ENCODE results near the gene TUBA4A.
A peak's percentile ranks its signal among the peaks of the same experiment; 100 is the strongest.
"Not testable (repeated sequence)": the region's sequence is repeated elsewhere in the genome, so short reads cannot be mapped to it uniquely, and the experiment has no call there.

TUBA4A gene

DNA sequence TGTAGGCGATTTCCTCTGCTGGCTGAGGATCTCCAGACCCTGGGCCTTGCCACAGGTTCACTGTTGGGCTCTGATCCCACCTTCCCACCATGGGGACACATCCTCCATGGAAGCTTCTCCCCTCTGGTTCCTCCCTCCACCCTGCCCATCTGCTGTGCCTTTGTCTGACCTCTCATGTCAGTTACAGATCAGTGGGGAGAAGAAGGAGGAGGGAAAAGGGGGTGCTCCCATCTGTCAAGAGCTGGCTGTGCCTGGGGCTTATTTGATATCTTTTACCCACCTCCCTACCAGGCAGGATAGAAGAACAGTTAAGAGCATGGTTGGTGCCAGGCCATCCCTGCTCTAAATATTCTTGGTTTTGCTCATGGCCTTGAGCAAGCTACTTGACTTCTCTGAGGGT lies 13.2 kb upstream of the TUBA4A start:
- H3K4me3 ChIP-seq (ENCODE audit: low read depth, low read length): no peak overlapping the region
- no peak for DNase-seq (ENCODE audit: low read depth)
- TF ChIP-seq, protein P1, sequence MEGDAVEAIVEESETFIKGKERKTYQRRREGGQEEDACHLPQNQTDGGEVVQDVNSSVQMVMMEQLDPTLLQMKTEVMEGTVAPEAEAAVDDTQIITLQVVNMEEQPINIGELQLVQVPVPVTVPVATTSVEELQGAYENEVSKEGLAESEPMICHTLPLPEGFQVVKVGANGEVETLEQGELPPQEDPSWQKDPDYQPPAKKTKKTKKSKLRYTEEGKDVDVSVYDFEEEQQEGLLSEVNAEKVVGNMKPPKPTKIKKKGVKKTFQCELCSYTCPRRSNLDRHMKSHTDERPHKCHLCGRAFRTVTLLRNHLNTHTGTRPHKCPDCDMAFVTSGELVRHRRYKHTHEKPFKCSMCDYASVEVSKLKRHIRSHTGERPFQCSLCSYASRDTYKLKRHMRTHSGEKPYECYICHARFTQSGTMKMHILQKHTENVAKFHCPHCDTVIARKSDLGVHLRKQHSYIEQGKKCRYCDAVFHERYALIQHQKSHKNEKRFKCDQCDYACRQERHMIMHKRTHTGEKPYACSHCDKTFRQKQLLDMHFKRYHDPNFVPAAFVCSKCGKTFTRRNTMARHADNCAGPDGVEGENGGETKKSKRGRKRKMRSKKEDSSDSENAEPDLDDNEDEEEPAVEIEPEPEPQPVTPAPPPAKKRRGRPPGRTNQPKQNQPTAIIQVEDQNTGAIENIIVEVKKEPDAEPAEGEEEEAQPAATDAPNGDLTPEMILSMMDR (IDR thresholded peaks at IDR 0.05; ENCODE audit: control insufficient read depth, extremely low read depth, insufficient read depth): no peak

DNA sequence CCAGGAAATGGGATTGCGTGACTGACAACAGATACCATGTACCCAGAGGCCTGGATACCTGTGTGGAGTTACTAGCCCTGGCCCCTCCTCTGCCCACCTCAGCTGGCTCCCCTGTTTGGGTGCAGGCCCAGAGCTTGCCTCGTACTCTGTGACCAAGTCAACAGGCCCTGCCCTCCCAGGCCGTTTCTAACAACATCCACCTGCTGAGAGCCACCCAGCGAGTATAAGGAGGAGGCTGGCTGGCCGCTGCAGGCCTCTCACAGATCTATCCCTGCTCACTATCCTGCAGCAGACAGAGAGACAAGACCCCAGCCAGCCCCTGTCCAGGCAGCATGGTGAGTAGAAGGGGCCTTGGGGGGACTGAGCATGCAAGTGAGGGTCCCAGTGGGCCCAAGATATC lies 12.5 kb upstream of the TUBA4A start:
- no peak overlapping the region for H3K4me3 ChIP-seq (ENCODE audit: low read depth, low read length)
- DNase-seq (ENCODE audit: low read depth): no peak
- TF ChIP-seq, protein P1 (IDR thresholded peaks at IDR 0.05; ENCODE audit: control insufficient read depth, extremely low read depth, insufficient read depth): no peak

DNA sequence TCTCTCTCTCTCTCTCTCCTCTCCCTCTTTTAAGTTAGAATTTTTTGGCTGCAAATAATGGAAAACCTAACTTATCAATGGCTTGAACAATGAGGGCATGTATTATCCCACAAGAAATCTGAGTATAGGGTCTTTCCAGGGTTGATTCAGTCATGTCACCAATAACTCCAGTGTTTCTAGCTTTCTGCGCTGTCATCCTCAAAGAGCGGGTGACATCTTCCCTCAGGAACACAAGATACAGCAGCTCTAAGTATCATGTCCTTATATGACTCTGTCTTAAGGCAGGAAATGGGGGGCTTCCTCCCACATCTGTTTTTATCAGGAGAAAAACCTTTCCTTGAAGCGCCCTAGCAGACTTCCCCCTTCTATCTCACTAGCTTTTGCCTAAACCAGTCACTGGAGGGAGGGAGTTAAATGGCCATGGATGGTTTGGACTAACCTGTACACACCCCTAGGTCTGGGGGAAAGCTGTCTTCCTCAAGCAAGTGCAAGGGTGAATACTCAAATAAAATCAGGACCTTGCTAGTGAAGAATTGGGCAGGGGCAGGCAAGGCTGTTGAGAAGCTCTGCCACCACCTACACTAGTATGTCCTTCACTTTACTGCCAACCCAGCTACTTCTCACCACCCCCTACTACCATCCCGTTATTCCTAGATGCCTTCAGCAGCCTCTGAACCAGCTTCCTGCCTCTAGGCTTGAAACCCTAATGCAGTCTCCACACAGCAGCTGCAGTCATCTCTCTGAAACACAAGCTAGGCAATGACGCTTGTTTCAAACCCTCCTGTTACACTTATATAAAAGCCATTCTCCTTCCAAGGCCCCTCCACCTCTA lies 7.5 kb upstream of the TUBA4A start:
- no peak for DNase-seq (ENCODE audit: low read depth)
- H3K4me3 ChIP-seq (ENCODE audit: low read depth, low read length): no peak overlapping the region
- TF ChIP-seq, protein P1 (IDR thresholded peaks at IDR 0.05; ENCODE audit: control insufficient read depth, extremely low read depth, insufficient read depth): no peak

DNA sequence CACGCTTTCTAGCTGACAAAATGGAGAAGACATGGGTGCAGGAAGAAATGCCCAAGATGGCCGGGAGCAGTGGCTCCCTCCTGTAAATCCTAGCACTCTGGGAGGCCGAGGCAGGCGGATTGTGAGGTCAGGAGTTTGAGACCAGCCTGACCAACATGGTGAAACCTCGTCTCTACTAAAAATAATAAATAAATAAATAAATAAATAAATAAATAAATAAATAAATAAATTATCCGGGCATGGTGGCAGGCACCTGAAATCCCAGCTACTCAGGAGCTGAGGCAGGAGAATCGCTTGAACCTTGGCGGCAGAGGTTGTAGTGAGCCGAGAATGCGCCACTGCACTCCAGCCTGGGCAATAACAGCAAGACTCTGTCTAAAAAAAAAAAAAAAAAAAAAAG lies 5.2 kb upstream of the TUBA4A start:
- not testable (repeated sequence) for H3K4me3 ChIP-seq (ENCODE audit: low read depth, low read length); DNase-seq (ENCODE audit: low read depth)

DNA sequence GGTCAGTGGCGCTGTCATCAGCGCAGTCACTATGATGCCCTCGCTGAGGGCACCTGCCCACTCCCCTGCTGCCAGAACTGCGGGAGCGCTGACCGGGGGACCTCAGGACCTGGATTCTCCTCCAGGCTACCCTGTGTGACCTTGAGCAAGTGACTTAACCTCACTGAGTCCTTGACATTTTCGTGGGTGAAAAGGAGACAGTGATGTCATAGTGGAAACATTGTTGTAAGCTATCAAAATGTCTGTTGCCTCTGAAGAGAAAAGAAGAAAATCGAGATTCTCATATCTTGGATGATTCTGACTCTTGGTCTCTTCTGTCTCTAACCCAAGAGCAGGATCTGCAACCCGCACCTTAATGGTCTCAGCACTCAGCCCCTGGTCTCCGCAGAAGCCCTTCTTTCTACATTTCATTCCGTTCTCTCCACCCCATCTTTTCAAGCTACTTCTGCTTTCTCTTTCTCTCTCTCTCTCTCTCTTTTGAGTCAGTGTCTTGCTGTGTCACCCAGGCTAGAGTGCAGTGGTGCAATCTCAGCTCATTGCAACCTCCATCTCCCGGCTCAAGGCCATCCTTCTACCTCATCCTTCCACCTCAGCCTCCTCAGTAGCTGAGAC lies 978 bp upstream of the TUBA4A start:
- no peak for DNase-seq (ENCODE audit: low read depth)
- H3K4me3 ChIP-seq (ENCODE audit: low read depth, low read length): peak overlapping the region; percentile 84
- TF ChIP-seq, protein P1 (IDR thresholded peaks at IDR 0.05; ENCODE audit: control insufficient read depth, extremely low read depth, insufficient read depth): no peak

DNA sequence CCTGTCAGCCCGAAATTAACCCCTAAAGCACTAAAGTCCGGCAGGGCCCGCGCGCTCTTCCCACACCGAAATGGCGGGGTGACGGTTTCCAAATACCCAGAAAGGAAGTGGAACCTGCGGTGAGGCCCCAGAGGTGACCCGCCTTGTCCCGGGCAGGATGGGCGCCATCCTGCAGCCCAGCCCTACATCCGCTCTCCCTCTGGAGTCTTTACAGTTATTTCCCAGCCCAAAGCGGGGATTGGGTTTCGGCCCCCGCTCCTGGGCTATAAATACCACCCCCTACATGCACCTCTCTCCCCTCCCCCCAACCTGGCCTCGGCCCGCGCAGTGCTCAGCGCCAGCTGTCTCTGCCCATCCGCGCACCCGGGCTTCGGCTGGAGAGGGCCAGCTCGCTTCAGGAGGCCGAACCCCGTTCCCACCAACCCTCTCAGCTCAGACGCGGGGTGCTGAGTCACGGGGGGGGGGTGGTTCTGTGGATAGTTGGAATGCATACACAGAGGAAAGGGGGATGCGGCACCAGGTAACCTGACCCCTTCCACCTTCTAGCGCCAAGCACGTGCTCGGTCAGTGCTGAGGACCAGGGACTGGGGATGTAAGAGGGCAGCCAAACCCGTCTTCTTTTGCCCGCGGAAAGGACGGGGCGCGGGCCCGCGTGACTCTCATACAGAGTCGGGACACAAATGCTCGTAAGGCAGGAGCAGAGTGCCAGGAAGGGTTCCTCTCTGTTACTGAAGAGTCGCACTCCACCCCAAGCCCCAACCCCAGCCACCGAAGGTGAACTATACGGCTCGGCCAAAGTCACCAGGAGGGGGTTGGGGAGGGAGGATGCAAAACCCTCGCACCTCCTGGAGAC lies 592 bp downstream of the TUBA4A start, which contains the start of gene TUBA4B:
Gene TUBA4B (plus strand): TSS at position 344 of the 853 bp plus-strand sequence. CDS start 165 bp downstream, at position 509.
- DNase-seq (ENCODE audit: low read depth): no peak

More for the DNA sequence above, 592 bp downstream of the TUBA4A start, which contains the start of gene TUBA4B:
- TF ChIP-seq, protein P1 (IDR thresholded peaks at IDR 0.05; ENCODE audit: control insufficient read depth, extremely low read depth, insufficient read depth): no peak
- peak within 1 kb of the TSS; percentile 84 for H3K4me3 ChIP-seq (ENCODE audit: low read depth, low read length)
